ENCODE results near the gene ALPI. TPM values are rescaled to one million over a fixed set of nuclear protein-coding genes. Genes with fewer than 3 reads are reported as not detected.
"Not testable (repeated sequence)": the region's sequence is repeated elsewhere in the genome, so short reads cannot be mapped to it uniquely, and the experiment has no call there.

The ALPI gene
- total RNA-seq, 2 donors from 2014 or later, result not detected

GRCh38 chr2:232449964-232450363 lies 6.0 kb upstream of the ALPI start:
- no peaks in the 10 kb centered on the region for H3K36me3 Mint-ChIP-seq (ENCODE audit: insufficient read depth in 2 of 2)
- H3K9me3 Mint-ChIP-seq, result no peaks in the 10 kb centered on the region
- DNase-seq, result no peak
- no peak for ATAC-seq (replicated peaks in 1 of 2)
- no peak overlapping the region for H3K27ac Mint-ChIP-seq
- no peaks in the 10 kb centered on the region for H3K4me1 Mint-ChIP-seq (ENCODE audit: low read depth)
- no peak overlapping the region for H3K4me3 Mint-ChIP-seq
- no peaks in the 10 kb centered on the region for H3K27me3 Mint-ChIP-seq (ENCODE audit: low read depth)

GRCh38 chr2:232451645-232452044 lies 4.3 kb upstream of the ALPI start:
- not testable (repeated sequence) for H3K27me3 Mint-ChIP-seq (ENCODE audit: low read depth); ATAC-seq (replicated peaks in 1 of 2); H3K9me3 Mint-ChIP-seq; H3K36me3 Mint-ChIP-seq (ENCODE audit: insufficient read depth in 2 of 2); DNase-seq; H3K4me3 Mint-ChIP-seq; H3K4me1 Mint-ChIP-seq (ENCODE audit: low read depth); H3K27ac Mint-ChIP-seq

GRCh38 chr2:232454630-232455029 lies 1.3 kb upstream of the ALPI start:
- Mint-ChIP-seq H3K4me3 (no peak overlapping the region), H3K36me3 (ENCODE audit: insufficient read depth in 2 of 2) (no peaks in the 10 kb centered on the region), H3K4me1 (ENCODE audit: low read depth) (no peaks in the 10 kb centered on the region), H3K9me3 (no peaks in the 10 kb centered on the region), H3K27me3 (ENCODE audit: low read depth) (peaks cover 6% of the 10 kb centered on the region), H3K27ac (no peak overlapping the region)
- ATAC-seq (replicated peaks in 1 of 2), result no peak
- DNase-seq, result no peak

- Mint-ChIP-seq H3K4me1 (ENCODE audit: low read depth) (no peaks in the 10 kb centered on the region), H3K27me3 (ENCODE audit: low read depth) (peaks cover 20% of the 10 kb centered on the region), H3K9me3 (no peaks in the 10 kb centered on the region), H3K27ac (no peak overlapping the region), H3K4me3 (no peak overlapping the region), H3K36me3 (ENCODE audit: insufficient read depth in 2 of 2) (no peaks in the 10 kb centered on the region)
- DNase-seq (no peak), ATAC-seq (replicated peaks in 1 of 2) (no peak)
These were observed 555 bp downstream of the ALPI start for GRCh38 chr2:232456296-232457120.

- H3K27ac Mint-ChIP-seq, result no peak overlapping the region
- no peak overlapping the region for H3K4me3 Mint-ChIP-seq
- H3K4me1 Mint-ChIP-seq (ENCODE audit: low read depth), result no peaks in the 10 kb centered on the region
- ATAC-seq (replicated peaks in 1 of 2) (no peak), DNase-seq (no peak)
- no peaks in the 10 kb centered on the region for H3K36me3 Mint-ChIP-seq (ENCODE audit: insufficient read depth in 2 of 2)
- H3K9me3 Mint-ChIP-seq, result no peaks in the 10 kb centered on the region
- H3K27me3 Mint-ChIP-seq (ENCODE audit: low read depth), result peaks cover 20% of the 10 kb centered on the region
These were observed 1.4 kb downstream of the ALPI start for GRCh38 chr2:232457121-232458011.

- Mint-ChIP-seq H3K27ac (no peak overlapping the region), H3K9me3 (no peaks in the 10 kb centered on the region), H3K4me3 (no peak overlapping the region), H3K27me3 (ENCODE audit: low read depth) (peaks cover 20% of the 10 kb centered on the region), H3K4me1 (ENCODE audit: low read depth) (no peaks in the 10 kb centered on the region), H3K36me3 (ENCODE audit: insufficient read depth in 2 of 2) (no peaks in the 10 kb centered on the region)
- no peak for DNase-seq
- ATAC-seq (replicated peaks in 1 of 2), result no peak
These were observed 2.2 kb downstream of the ALPI start for GRCh38 chr2:232458051-232458660.

GRCh38 chr2:232458661-232459418 lies 2.9 kb downstream of the ALPI start:
- Mint-ChIP-seq H3K4me1 (ENCODE audit: low read depth) (no peaks in the 10 kb centered on the region), H3K36me3 (ENCODE audit: insufficient read depth in 2 of 2) (no peaks in the 10 kb centered on the region), H3K27me3 (ENCODE audit: low read depth) (peaks cover 20% of the 10 kb centered on the region), H3K4me3 (no peak overlapping the region), H3K9me3 (no peaks in the 10 kb centered on the region), H3K27ac (no peak overlapping the region)
- DNase-seq (no peak), ATAC-seq (replicated peaks in 1 of 2) (no peak)

GRCh38 chr2:232459419-232460035 lies 3.6 kb downstream of the ALPI start:
- no peaks in the 10 kb centered on the region for H3K4me1 Mint-ChIP-seq (ENCODE audit: low read depth)
- no peak for ATAC-seq (replicated peaks in 1 of 2)
- DNase-seq, result no peak
- H3K36me3 Mint-ChIP-seq (ENCODE audit: insufficient read depth in 2 of 2), result no peaks in the 10 kb centered on the region
- no peaks in the 10 kb centered on the region for H3K9me3 Mint-ChIP-seq
- peaks cover 20% of the 10 kb centered on the region for H3K27me3 Mint-ChIP-seq (ENCODE audit: low read depth)
- H3K27ac Mint-ChIP-seq, result no peak overlapping the region
- H3K4me3 Mint-ChIP-seq, result no peak overlapping the region

GRCh38 chr2:232460171-232460570 lies 4.2 kb downstream of the ALPI start:
- H3K27ac Mint-ChIP-seq, result no peak overlapping the region
- no peaks in the 10 kb centered on the region for H3K9me3 Mint-ChIP-seq
- no peak for DNase-seq
- no peaks in the 10 kb centered on the region for H3K36me3 Mint-ChIP-seq (ENCODE audit: insufficient read depth in 2 of 2)
- no peak for ATAC-seq (replicated peaks in 1 of 2)
- peaks cover 20% of the 10 kb centered on the region for H3K27me3 Mint-ChIP-seq (ENCODE audit: low read depth)
- no peak overlapping the region for H3K4me3 Mint-ChIP-seq
- H3K4me1 Mint-ChIP-seq (ENCODE audit: low read depth), result no peaks in the 10 kb centered on the region

- no peak overlapping the region for H3K27ac Mint-ChIP-seq
- H3K27me3 Mint-ChIP-seq (ENCODE audit: low read depth), result peaks cover 36% of the 10 kb centered on the region
- ATAC-seq (replicated peaks in 1 of 2), result no peak
- H3K36me3 Mint-ChIP-seq (ENCODE audit: insufficient read depth in 2 of 2), result no peaks in the 10 kb centered on the region
- H3K9me3 Mint-ChIP-seq, result no peaks in the 10 kb centered on the region
- no peak for DNase-seq
- no peaks in the 10 kb centered on the region for H3K4me1 Mint-ChIP-seq (ENCODE audit: low read depth)
- H3K4me3 Mint-ChIP-seq, result no peak overlapping the region
These were observed 8.0 kb downstream of the ALPI start for GRCh38 chr2:232463701-232464543.

- no peaks in the 10 kb centered on the region for H3K36me3 Mint-ChIP-seq (ENCODE audit: insufficient read depth in 2 of 2)
- no peaks in the 10 kb centered on the region for H3K4me1 Mint-ChIP-seq (ENCODE audit: low read depth)
- DNase-seq (no peak), ATAC-seq (replicated peaks in 1 of 2) (no peak)
- no peak overlapping the region for H3K27ac Mint-ChIP-seq
- H3K4me3 Mint-ChIP-seq, result no peak overlapping the region
- no peaks in the 10 kb centered on the region for H3K9me3 Mint-ChIP-seq
- H3K27me3 Mint-ChIP-seq (ENCODE audit: low read depth), result peaks cover 37% of the 10 kb centered on the region
These were observed 8.6 kb downstream of the ALPI start for GRCh38 chr2:232464544-232464885.

GRCh38 chr2:232465061-232465460 lies 9.1 kb downstream of the ALPI start:
- Mint-ChIP-seq H3K4me1 (ENCODE audit: low read depth) (no peaks in the 10 kb centered on the region), H3K4me3 (no peak overlapping the region), H3K27ac (no peak overlapping the region), H3K36me3 (ENCODE audit: insufficient read depth in 2 of 2) (no peaks in the 10 kb centered on the region), H3K27me3 (ENCODE audit: low read depth) (peaks cover 34% of the 10 kb centered on the region), H3K9me3 (no peaks in the 10 kb centered on the region)
- DNase-seq (no peak), ATAC-seq (replicated peaks in 1 of 2) (no peak)

All from activated T-cell treated with anti-CD3 and anti-CD28 coated beads, Interleukin-2, amount 50 U/mL, for 72 hours (primary cell).